Natural killer cell (primary cell): Measurements from ENCODE around the gene PLEKHA8. TPM values are rescaled to one million over a fixed set of nuclear protein-coding genes. Genes with fewer than 3 reads are reported as not detected.

Source experiments
- ATAC-seq, 3 donors: fragments of 150-1000 bp in 2 of 3; fragments of 200-7000 bp in 1 of 3; cut with Tn5 transposase; 1 replicate in 1 of 3; 2 replicates in 2 of 3; pipeline ENCODE4 v1.10.0; 2021; ENCODE audit warnings: mild to moderate bottlenecking in 2 of 3, moderate library complexity in 2 of 3
- DNase-seq, 2 donors: peaks; one replicate each; pipeline versions ENCODE4 v3.0.0 to v3.0.0-alpha.2; 2013 to 2021; ENCODE audit warnings: mixed read lengths in 1 of 2
- H3K27ac ChIP-seq: one replicate; pipeline ENCODE4 v1.5.1; 2013; ENCODE audit warnings: mild to moderate bottlenecking, low read length
- H3K27me3 ChIP-seq: one replicate; pipeline ENCODE4 v1.6.1; 2013; ENCODE audit warnings: low read length; ENCODE audit not compliant: control insufficient read depth, insufficient read depth
- H3K36me3 ChIP-seq: one replicate; pipeline ENCODE4 v1.6.1; 2013; ENCODE audit warnings: low read length; ENCODE audit not compliant: control insufficient read depth, insufficient read depth
- H3K4me1 ChIP-seq: one replicate; pipeline ENCODE4 v1.6.1; 2013; ENCODE audit warnings: low read length; ENCODE audit not compliant: control insufficient read depth, insufficient read depth
- H3K4me3 ChIP-seq: one replicate; pipeline ENCODE4 v1.5.1; 2013; ENCODE audit warnings: low read length
- H3K9me3 ChIP-seq: one replicate; pipeline ENCODE4 v1.6.1; 2013; ENCODE audit warnings: low read length; ENCODE audit not compliant: control insufficient read depth, insufficient read depth
- H3K27ac Mint-ChIP-seq, 2 donors: one replicate each; pipeline ENCODE4 v1.8.0; 2022; ENCODE audit warnings: mild to moderate bottlenecking in 2 of 2, mixed read lengths in 2 of 2, moderate library complexity in 1 of 2
- H3K27me3 Mint-ChIP-seq, 2 donors: one replicate each; pipeline ENCODE4 v1.8.0; 2022; ENCODE audit warnings: low read depth in 2 of 2, mixed read lengths in 2 of 2
- H3K36me3 Mint-ChIP-seq: one replicate; pipeline ENCODE4 v1.8.0; 2022; ENCODE audit warnings: mixed read lengths
- H3K4me1 Mint-ChIP-seq, 2 donors: one replicate each; pipeline ENCODE4 v1.8.0; 2022; ENCODE audit warnings: mixed read lengths in 2 of 2
- H3K4me3 Mint-ChIP-seq: one replicate; pipeline ENCODE4 v1.8.0; 2022; ENCODE audit warnings: mild to moderate bottlenecking, moderate library complexity, mixed read lengths
- H3K9me3 Mint-ChIP-seq, 2 donors: one replicate each; pipeline ENCODE4 v1.8.0; 2022; ENCODE audit warnings: mixed read lengths in 2 of 2
- CTCF ChIP-seq: fragments of 200-600 bp; IDR thresholded peaks from one replicate; pipeline ENCODE4 v1.8.0; 2022; ENCODE audit warnings: antibody characterized with exemption
- WGBS: methylation state at CpG from one replicate; pipeline ENCODE4 v1.1.7; 2013; ENCODE audit warnings: missing lambda C conversion rate; ENCODE audit not compliant: insufficient coverage; 5-methylcytosine and 5-hydroxymethylcytosine counted together
- intact Hi-C: fragments of 100-400 bp; cut with micrococcal nuclease; formaldehyde crosslinking; loops from one replicate; pipeline ENCODE4 v1.14.2; 2022
- total RNA-seq, 4 donors: library from RNA; stranded (reverse); fragments of 120-200 nt in 1 of 4; gene quantifications; one replicate each; pipeline versions ENCODE4 v1.2.3 to v1.2.4, GENCODE V29; 2013 to 2022

Gene PLEKHA8
- total RNA-seq, 3 donors from 2014 or later (not counting 1 experiment from before 2014, with no cell fraction given): 8.7 to 12.8 (median 11.8) TPM

DNA sequence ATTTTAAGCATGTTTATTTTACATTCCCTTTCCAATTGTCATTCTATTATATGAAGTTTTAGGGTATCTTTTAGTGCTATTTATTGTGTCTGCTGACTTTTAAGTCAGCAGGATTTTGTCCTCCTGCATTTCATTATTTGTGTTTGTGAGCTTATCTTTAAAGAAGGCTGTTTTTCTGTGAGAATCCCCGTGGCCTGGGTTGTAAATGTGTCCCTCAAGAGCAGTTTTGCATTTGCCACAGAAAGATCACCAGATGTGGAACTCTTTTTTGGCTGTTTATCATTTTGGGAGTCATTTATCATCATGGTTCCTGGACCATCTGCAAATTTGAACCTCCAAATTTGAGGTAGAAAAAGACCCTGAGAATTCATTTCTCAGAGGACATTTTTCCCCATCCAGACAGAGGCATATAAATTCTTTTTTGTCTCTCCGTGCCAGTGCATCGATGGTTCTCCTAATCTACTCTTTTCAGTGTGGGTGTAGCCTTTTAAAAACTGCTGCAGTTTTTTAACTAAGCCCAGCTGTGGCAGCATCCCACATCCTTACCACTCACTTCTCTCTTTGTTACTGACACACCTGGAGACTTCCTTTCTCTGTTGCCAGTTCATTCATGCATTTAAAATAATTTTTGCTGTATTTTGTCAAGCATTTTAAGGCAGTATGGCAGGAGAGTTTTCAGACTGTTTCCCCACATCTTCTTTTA is 86.5 kb downstream of the PLEKHA8 start:
- no peak for ATAC-seq
- WGBS: 66% methylated on average over 3 of the region's 3 CpGs

GRCh38 chr7:30115709-30116297 is 87.6 kb downstream of the PLEKHA8 start:
- Histone ChIP-seq H3K27ac (no peak overlapping the region), H3K4me3 (no peak overlapping the region), H3K27me3 (no peaks in the 10 kb centered on the region), H3K4me1 (no peaks in the 10 kb centered on the region), H3K36me3 (no peaks in the 10 kb centered on the region), H3K9me3 (peaks cover 2% of the 10 kb centered on the region)
- H3K4me1 Mint-ChIP-seq: peaks cover 6% of the 10 kb centered on the region in 2 donors
- WGBS: 94% methylated on average over 29 of the region's 34 CpGs
- DNase-seq (no peak), ATAC-seq (peak in 1 of 3 donors; percentile 61)
- TF ChIP-seq CTCF: no peak
- H3K36me3 Mint-ChIP-seq: peaks cover 15% of the 10 kb centered on the region
- H3K4me3 Mint-ChIP-seq: no peak overlapping the region
- H3K9me3 Mint-ChIP-seq: peaks cover 3 to 10% of the 10 kb centered on the region in 2 donors
- intact Hi-C loops: no loop called here
- H3K27me3 Mint-ChIP-seq: no peaks in the 10 kb centered on the region
- H3K27ac Mint-ChIP-seq: no peak overlapping the region

More for the DNA sequence above, 86.5 kb downstream of the PLEKHA8 start:
- no peak overlapping the region for H3K4me3 ChIP-seq
- DNase-seq: no peak
- Mint-ChIP-seq H3K4me1 (peaks cover 6% of the 10 kb centered on the region in 2 donors), H3K4me3 (no peak overlapping the region), H3K27me3 (no peaks in the 10 kb centered on the region), H3K36me3 (peaks cover 15% of the 10 kb centered on the region), H3K27ac (peak overlapping the region; percentile 25 to 45), H3K9me3 (peaks cover 3 to 10% of the 10 kb centered on the region in 2 donors)
- intact Hi-C loops: no loop called here
- H3K4me1 ChIP-seq: no peaks in the 10 kb centered on the region
- H3K36me3 ChIP-seq: no peaks in the 10 kb centered on the region
- no peaks in the 10 kb centered on the region for H3K27me3 ChIP-seq
- TF ChIP-seq CTCF: no peak
- H3K9me3 ChIP-seq: peaks cover 2% of the 10 kb centered on the region
- no peak overlapping the region for H3K27ac ChIP-seq

DNA sequence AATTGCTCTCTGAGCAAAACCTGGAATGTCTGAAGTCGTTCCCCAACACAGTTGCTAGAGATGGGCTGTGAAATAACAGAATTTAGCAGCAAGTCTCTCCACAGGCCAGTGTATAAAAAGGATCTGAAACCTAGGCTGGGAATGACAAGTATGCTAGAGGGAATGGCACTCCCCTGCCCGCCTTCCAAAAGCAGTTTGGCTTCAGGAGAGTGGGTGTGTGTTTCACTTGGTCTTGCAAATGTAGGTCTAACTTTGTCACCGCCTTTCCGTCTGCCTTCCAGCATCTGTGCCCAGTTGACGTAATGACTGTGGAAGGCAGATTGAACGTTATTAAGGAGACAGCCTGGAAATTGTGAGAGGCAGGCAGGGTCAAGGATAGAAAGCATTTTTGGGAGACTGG is 88.6 kb downstream of the PLEKHA8 start:
- ATAC-seq (no peak), DNase-seq (no peak)
- Mint-ChIP-seq H3K9me3 (peaks cover 3 to 10% of the 10 kb centered on the region in 2 donors), H3K27ac (no peak overlapping the region), H3K4me3 (no peak overlapping the region), H3K36me3 (peaks cover 14% of the 10 kb centered on the region), H3K27me3 (no peaks in the 10 kb centered on the region), H3K4me1 (peaks cover 6% of the 10 kb centered on the region in 2 donors)
- intact Hi-C loops: no loop called here
- Histone ChIP-seq H3K4me1 (no peaks in the 10 kb centered on the region), H3K36me3 (no peaks in the 10 kb centered on the region), H3K27ac (no peak overlapping the region), H3K4me3 (no peak overlapping the region), H3K27me3 (no peaks in the 10 kb centered on the region), H3K9me3 (peaks cover 2% of the 10 kb centered on the region)
- WGBS: 97% methylated on average over 6 of the region's 6 CpGs
- TF ChIP-seq CTCF: no peak
